ENCODE measurements around the gene ST14.
"Not testable (repeated sequence)": the region's sequence is repeated elsewhere in the genome, so short reads cannot be mapped to it uniquely, and the experiment has no call there.

ST14 gene

DNA sequence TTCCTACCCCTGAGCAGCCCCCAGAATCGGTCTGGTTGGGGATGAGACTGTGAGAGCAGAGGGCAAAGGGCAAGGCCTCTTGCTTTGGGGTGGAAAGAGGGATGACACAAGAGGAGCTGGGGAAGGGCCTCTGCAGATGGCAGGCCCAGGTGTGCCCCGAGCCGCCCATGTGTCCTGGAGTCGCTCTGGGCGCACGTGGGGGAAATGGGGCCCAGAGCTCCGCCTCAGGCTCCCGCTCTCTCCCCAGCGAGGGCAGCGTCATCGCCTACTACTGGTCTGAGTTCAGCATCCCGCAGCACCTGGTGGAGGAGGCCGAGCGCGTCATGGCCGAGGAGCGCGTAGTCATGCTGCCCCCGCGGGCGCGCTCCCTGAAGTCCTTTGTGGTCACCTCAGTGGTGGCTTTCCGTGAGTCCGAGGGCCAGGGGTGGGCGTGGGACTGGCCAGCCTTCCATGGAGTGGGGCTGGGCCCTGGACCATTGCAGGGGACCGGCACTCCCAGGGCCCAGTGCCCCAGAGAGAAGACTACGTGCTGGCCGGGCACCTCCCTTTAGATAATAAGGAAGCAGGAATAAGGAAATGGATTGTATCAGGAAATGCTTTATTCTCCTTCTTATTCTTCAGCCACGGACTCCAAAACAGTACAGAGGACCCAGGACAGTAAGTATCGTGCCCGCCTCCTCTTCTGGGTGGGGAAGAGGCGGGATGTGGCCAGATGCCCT, 30.1 kb downstream of the ST14 start:
- DNase-seq, result no peak

DNA sequence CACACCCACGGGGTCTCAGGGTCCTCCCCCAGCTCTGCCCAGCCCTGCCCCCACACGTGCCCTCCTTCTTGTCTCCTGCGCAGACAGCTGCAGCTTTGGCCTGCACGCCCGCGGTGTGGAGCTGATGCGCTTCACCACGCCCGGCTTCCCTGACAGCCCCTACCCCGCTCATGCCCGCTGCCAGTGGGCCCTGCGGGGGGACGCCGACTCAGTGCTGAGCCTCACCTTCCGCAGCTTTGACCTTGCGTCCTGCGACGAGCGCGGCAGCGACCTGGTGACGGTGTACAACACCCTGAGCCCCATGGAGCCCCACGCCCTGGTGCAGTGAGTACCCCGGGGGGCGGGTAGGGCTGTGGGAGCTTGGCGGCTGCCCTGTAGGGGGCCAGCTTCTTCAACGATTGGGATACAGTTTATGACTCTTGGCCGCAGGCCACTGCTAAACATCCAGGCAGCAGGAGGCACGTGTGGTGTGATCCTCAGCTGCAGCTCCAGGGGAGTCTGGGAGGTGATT, 30.8 kb downstream of the ST14 start:
- DNase-seq, result no peak

DNA sequence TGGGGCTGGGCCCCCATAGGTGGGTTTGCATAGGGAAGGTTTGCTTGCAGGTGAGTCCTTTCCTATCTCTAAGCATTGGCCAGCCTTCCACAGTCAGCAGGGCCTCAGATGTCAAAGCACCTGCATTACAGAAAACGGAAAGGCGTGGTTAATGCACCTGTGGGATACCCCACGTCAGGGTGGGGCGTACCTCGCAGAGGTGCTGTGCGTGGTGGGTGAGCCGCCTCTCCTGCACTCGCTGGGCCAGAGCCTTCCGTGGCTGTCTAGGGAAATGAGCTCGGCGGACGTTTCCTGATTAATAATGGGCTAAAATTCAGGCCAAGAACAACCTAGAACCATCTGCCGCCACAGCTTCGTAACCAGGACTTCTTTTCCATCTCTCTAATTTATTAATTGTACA, 32.3 kb downstream of the ST14 start:
- DNase-seq, result no peak

DNA sequence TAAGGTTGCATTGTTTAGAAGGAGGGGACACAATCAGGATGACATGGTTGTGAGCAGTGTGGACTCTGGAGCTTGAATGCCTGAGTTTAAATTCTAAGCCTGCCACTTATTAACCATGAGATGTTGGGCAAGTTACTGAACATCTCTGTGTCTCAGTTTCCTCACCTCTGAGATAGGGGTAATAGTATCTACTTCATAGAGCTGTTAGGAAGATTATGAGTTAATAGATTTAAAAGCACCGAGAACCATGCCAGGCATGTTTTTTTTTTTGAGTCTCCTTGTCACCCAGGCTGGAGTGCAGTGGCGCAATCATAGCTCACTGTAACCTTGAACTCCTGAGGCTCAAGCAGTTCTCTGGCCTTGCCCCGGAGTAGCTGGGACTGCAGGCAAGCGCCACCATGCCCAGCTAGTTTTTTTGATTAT, 33.3 kb downstream of the ST14 start:
- no peak for DNase-seq

DNA sequence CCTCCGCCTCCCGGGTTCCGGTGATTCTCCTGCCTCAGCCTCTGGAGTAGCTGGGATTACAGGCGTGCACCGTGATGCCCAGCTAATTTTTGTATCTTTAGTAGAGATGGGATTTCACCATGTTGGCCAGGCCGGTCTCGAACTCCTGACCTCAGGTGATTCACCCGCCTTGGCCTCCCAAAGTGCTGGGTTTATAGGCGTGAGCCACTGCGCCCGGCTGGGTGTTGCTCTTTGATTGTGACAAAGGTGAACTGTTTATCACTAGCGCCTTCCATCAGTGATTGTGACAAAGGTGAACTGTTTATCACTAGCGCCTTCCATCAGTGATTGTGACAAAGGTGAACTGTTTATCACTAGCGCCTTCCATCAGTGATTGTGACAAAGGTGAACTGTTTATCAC, 34.0 kb downstream of the ST14 start:
- DNase-seq, result not testable (repeated sequence)

DNA sequence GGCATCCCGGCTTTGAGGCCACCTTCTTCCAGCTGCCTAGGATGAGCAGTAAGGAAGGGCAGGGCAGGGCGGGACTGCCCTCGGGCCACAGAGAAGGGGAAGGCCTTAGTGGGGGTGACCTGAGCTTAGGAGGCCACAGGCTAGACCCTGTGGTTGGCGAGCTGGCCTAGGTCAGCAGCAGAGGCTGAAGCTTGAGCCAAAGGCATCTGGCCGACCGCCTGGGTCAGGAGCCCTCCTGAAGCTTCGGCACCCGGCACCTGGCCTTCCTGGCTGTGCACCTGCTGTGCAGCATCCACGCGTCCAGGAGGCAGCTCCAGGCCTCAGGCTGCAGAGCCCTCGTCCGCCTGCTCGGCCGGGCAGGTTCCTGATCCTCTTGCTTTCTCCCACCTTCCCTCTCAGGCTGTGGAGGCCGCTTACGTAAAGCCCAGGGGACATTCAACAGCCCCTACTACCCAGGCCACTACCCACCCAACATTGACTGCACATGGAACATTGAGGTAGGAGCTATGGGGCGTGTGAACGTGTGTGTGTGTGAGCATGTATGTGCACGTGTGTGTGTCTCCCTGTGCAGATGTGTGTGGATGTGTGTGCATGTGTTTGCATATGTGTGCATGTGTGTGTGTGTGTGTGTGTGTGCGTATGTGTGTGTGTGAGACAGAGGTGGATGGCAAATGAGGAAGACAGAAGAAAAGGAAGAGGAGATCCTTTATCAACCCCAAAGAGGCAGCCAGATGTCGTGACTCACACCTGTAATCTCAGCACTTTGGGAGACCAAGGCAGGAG, 34.9 kb downstream of the ST14 start:
- DNase-seq, result no peak

DNA sequence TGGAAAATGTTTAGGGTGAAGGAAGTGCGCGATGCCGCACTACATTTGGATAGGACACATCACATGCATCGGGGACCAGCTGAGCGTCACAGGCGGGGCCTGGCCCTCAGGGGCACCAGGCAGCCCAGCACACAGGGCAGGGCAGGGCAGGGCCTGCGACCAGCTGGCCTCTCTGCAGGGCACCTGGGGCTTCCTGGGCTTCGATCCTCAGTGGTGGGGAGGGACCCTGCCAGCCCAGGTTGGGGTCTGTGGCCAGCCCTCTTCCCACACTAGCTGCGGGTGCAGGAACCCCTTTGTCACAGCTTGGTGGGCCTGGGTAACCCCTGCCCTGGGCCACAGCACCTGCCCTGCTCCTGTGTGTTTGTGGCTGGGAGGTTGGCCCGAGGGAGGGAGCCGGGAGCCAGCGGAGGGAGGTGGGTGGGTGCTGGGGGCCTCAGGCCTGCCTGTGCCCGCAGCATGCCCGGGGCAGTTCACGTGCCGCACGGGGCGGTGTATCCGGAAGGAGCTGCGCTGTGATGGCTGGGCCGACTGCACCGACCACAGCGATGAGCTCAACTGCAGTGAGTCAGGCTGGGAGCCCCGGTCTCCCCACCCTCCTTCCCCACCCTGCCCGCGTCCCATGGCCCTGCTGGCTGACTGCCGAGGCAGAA, 37.9 kb downstream of the ST14 start:
- DNase-seq, result no peak

DNA sequence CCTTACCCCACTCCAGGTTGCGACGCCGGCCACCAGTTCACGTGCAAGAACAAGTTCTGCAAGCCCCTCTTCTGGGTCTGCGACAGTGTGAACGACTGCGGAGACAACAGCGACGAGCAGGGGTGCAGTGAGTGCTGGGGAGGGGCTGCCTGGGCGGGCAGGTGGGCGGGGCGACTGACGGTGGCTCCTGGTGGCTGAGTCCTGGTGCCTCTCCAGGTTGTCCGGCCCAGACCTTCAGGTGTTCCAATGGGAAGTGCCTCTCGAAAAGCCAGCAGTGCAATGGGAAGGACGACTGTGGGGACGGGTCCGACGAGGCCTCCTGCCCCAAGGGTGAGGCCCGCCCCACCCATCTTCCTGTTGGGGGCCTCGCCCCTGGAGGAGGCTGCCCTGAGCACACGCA, 38.7 kb downstream of the ST14 start:
- no peak for DNase-seq

DNA sequence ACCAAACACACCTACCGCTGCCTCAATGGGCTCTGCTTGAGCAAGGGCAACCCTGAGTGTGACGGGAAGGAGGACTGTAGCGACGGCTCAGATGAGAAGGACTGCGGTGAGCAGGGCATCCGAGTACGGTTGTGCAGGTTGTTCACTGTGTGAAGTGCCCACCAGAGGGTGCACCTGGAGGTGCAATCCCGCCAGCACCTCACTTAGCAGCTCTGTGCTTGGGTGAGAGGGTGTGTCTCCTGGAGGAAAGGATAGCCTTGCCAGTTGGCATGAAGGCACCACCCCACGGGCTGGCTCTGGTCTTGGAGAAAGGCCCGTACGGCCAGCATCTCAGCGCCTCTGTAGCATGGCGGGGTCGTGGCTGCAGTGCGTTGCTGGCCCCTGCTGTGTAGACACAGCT, 39.4 kb downstream of the ST14 start:
- DNase-seq, result no peak

DNA sequence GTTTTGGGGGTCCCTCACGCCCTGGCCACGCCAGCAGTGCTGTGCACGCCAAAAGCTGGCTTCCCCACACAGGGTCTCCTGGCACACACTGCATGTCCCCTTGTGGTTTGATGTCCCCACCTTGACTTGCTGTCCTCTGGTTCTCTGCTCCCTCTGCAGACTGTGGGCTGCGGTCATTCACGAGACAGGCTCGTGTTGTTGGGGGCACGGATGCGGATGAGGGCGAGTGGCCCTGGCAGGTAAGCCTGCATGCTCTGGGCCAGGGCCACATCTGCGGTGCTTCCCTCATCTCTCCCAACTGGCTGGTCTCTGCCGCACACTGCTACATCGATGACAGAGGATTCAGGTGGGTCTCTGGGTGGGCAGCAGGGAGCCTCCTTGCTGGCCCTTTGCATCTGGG, 40.2 kb downstream of the ST14 start:
- no peak for DNase-seq

DNA sequence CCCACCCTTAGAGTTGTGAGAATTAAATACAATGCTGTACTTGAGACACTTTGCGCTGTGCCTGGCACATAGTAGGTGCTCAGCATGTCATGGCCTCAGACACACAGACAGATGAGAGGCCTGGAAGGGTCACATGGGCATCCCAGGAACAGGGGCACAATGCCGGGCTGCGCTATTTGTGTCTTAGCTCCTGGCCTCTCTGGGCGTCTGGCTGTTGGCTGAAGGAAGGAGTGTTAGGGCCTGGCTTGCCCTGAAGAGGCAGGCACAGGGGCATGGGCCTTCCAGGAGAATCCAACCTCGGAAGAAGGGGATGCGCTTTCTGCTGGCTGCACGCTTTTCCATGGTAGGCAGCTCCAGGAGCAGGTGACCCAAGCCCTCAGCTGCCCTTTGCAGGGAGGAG, 41.4 kb downstream of the ST14 start:
- no peak for DNase-seq

DNA sequence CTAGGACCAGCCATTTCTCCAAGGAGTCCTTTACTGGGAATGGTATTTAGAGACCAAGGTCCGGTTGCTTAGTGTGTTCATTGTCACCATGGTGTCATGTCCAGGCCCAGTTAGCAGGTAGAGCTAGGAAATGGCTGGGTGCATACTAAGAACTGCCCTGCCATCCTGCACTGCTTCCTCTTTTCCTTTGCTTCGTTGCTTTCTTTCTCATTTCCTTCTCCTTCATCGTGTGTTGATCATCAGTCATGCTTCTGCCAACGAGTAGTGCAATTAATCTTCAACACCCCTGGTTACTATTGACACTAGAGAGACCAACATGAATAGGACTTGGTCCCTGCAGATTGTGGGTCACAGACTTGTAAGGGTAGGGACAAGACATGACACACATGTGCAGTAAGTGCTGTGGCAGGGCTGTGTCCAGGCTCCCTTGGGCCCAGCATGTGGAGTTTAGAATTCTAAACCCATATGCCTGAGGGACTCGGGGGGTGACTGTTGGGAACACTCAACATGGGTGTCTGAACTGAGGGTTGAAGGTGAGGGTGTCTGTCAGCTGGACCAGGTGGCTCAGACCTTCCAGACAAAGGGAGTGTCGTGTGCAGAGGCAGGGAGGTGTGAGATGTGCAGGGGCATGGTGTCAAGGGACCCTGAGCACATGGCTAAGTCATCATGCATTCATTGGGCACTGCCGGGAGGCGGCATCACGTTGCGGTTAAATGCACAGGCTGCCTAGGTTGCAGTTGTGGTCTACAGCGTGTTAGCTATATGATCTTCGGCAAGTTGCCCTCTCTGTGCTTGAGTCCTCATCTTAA, 42.6 kb downstream of the ST14 start:
- DNase-seq, result no peak

DNA sequence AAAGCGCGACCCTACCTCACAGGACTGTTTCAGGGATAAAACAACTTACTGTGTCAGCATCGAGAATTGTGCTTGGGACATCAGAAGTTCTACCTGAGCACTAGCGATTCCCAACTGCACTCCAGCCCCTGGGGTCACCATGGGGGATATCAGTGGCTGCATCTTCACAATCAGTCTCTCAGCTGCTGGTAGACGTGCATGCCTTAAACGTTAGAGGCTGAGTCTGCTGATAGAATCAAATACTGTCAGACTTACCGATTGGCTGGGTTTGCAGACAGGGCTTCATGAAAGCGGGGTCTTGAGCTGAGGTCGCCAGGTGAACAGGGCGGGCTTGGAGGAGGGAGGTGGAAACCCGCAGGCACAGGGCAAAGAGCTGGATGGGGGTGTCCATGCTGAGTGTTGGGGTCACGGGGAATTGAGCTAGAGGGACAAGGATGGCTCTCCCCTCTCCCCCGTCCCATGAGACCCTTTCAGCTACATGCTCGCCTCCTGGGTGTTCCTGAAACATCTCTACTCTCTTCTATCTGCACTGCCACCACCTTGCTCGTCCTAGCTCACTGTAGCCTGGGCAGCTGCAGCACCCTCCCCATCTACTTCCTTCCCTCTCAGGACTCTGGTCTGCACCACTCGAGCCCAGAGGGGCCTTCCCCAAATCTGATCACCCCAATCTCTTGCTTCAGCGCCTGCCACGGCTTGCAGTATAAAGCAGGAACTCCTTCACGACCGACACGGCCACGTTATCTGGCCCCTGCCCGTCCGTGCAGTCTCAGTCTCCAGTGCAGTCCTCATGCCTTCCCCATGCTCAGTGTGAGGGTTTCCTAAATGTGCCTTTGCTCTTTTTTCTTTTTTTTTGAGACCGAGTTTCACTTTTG, 43.5 kb downstream of the ST14 start:
- DNase-seq, result no peak

DNA sequence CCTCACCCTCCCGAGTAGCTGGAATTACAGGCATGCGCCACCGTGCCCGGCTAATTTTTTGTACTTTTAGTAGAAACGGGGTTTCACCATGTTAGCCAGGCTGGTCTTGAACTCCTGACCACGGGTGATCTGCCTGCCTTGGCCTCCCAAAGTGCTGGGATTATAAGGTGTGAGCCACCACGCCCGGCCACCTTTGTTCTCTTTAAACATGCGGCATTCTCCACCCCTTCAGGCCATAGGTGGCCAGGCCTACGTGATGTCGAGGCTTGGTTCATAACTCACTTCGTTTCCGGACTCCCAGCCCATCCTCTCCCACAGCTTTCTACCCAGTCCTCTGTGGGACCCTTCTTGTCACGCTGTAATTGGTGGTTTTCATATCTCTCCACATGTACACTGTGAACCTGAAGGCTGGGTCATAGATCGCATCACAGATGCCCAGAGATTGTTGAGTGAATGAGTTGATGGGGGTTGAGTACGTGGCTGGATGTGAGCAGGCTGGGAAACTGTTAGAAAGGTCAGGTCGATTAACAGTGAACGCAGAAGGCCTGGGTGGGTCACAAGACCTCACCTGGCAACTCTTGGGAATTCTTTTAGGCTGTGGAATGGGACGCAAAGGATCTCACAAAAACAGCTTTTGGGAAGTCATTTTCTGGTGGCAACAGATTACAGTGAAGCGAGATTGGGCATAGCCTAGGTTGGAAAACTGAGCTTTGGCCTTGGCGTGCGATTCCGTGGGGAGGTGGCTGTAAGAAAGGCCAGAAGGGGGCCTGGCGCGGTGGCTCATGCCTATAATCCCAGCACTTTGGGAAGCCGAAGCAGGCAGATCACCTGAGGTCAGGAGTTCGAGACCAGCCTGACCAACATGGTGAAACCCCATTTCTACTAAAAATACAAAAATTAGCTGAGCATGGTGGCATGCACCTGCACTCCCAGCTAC, 44.5 kb downstream of the ST14 start:
- DNase-seq, result no peak

DNA sequence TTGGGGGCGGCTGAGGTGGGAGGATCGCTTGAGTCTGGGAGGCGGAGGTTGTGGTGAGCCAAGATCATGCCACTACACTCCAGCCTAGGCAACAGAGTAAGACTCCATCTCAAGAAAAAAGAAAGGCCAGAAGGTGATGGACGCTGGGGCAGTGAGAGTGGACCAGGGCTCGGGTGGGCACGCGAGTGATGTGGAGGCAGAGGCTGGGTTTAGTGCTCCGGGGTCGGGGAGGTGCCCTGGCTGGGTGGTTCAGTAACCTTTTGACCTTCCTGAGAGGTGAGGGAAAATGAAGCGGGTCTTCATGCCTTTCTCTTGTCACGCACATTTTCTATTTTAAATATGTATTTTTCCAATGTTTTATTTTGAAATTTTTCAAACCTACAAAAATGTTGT, 45.1 kb downstream of the ST14 start:
- DNase-seq, result no peak

DNA sequence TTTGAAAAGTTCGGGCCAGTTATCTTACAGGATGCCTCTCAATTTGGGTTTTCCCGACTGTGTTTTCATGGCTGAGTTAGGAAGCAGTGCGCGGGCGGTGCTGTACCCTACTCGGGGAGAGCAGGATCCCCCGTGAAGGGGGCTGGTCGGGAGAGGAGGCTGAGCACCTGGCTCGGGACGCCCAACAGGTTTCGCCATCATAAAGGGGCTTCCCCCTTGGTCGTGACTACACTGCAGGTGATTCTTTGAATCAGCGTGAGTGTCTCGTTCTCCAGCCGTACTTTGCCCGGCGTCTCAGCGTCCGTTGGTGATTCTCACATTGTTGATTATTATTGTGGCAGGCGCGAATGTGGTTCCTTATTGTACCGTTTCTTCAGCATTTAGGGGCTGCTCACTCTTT, 46.6 kb downstream of the ST14 start:
- DNase-seq, result no peak

DNA sequence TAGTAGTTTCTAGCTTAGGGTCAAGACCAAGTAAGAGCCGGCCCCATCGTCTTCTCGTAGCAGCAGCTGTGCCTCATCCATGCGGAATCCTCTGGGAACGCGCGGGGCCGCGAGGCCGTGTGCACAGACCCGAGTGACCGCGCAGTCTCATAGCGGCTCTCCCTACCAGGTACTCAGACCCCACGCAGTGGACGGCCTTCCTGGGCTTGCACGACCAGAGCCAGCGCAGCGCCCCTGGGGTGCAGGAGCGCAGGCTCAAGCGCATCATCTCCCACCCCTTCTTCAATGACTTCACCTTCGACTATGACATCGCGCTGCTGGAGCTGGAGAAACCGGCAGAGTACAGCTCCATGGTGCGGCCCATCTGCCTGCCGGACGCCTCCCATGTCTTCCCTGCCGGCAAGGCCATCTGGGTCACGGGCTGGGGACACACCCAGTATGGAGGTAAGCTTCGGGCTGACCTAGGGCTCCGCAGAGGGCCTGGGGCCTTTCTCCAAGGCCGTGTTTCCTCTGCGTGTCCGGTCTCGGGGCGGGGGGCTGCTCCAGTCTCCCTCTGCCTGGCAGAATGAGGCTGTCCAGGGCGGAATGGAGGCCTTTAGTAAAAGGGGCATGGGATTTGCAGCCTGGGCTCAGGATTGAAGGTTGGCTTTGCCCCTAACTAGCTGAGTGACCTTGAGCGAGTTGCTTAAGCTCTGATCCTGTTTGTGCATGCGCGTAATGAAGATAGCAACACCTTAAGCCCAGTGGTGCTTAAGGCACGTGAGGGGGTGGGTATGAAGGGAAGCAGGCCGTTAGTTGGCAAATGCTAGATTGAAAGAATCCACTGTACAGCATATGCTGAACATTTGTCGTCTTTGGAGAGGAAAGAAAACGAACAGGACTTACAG, 48.9 kb downstream of the ST14 start:
- DNase-seq, result no peak

DNA sequence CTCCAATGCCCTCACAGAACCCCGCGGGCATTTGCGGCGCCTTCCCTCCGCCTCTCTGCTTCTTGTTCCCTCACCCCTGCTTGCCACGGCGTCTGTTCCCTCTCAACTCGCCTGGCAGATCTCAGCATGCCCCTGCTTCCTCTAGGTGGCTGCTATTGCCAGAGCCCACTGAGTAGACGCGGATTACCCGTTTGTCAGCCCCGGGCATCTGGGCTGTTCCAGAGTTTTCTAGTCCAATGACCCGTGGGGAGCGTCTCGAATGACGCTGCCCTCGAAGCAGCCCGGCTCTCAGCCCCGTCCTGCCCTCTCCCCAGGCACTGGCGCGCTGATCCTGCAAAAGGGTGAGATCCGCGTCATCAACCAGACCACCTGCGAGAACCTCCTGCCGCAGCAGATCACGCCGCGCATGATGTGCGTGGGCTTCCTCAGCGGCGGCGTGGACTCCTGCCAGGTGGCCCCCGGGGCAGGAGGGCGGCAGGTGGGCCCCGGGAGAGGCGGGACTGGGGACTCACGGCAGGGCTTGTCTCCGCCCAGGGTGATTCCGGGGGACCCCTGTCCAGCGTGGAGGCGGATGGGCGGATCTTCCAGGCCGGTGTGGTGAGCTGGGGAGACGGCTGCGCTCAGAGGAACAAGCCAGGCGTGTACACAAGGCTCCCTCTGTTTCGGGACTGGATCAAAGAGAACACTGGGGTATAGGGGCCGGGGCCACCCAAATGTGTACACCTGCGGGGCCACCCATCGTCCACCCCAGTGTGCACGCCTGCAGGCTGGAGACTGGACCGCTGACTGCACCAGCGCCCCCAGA, 49.7 kb downstream of the ST14 start:
- no peak for DNase-seq

Measured in SW 1271 (cell line).